HepG2 (cell line): ENCODE data around the gene ZNF500.

Experiments used
- ETV5 ChIP-seq: IDR thresholded peaks from 2 replicates; pipeline ENCODE4 v1.6.1; 2018; ENCODE audit warnings: missing biosample characterization, missing genetic modification reagents, inconsistent platforms, borderline replicate concordance
- MAFK ChIP-seq, 2 experiments: IDR thresholded peaks in 1 of 2; conservative IDR thresholded peaks in 1 of 2; 2 replicates each; pipeline ENCODE4 v1.6.1; 2011; ENCODE audit warnings: improper control_type of control experiment in 2 of 2, low read length in 2 of 2
- ZFP36L1 ChIP-seq: sonication (generic); formaldehyde crosslinking; IDR thresholded peaks from 2 replicates; pipeline ENCODE4 v1.8.0; 2022; ENCODE audit warnings: mild to moderate bottlenecking, missing genetic modification reagents, moderate library complexity
- ZNF282 ChIP-seq: fragments of 450-650 bp; IDR thresholded peaks from 2 replicates; pipeline ENCODE4 v1.6.1; 2018; ENCODE audit not compliant: partially characterized antibody

DNA sequence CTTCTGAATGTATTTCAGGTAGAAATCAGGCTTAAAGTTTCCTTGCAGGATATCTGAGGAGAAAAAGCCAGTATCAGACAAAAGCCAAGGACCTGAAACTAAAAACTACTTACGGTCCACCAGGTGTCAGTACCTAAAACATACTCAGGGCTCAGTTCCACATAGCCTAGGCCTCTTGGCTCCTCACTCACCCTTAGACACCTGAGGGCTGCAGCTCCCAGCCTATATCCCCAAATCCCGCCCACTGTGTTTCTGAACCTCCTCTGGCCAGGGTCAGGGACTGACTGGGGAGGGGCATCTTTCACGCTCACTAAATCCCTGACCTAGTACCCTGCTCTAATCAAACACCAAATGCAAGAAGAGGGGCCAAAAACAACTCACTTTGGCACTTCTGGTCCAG, 44.3 kb upstream of the ZNF500 start:
- TF ChIP-seq ZNF282: no peak
- TF ChIP-seq ETV5 (CRISPR knock-in tag): no peak
- no peak for TF ChIP-seq MAFK (conservative IDR thresholded peaks at IDR 0.05 in 1 of 2, IDR thresholded peaks at IDR 0.05 in 1 of 2; ENCODE audit: low read length in 2 of 2)
- TF ChIP-seq ZFP36L1 (CRISPR knock-in tag): no peak
